ENCODE results near the gene MSH4.

- TF ChIP-seq, protein P1, sequence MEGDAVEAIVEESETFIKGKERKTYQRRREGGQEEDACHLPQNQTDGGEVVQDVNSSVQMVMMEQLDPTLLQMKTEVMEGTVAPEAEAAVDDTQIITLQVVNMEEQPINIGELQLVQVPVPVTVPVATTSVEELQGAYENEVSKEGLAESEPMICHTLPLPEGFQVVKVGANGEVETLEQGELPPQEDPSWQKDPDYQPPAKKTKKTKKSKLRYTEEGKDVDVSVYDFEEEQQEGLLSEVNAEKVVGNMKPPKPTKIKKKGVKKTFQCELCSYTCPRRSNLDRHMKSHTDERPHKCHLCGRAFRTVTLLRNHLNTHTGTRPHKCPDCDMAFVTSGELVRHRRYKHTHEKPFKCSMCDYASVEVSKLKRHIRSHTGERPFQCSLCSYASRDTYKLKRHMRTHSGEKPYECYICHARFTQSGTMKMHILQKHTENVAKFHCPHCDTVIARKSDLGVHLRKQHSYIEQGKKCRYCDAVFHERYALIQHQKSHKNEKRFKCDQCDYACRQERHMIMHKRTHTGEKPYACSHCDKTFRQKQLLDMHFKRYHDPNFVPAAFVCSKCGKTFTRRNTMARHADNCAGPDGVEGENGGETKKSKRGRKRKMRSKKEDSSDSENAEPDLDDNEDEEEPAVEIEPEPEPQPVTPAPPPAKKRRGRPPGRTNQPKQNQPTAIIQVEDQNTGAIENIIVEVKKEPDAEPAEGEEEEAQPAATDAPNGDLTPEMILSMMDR (conservative IDR thresholded peaks at IDR 0.05; ENCODE audit: low read length), result no peak
- TF ChIP-seq EZH2phosphoT487 (IDR thresholded peaks at IDR 0.05; ENCODE audit: borderline replicate concordance, low read depth, low read length), result no peak
Measured at GRCh38 chr1:75901371-75901770, 104.7 kb downstream of the MSH4 start.
